ENCODE data around the gene MYO5C.

DNA sequence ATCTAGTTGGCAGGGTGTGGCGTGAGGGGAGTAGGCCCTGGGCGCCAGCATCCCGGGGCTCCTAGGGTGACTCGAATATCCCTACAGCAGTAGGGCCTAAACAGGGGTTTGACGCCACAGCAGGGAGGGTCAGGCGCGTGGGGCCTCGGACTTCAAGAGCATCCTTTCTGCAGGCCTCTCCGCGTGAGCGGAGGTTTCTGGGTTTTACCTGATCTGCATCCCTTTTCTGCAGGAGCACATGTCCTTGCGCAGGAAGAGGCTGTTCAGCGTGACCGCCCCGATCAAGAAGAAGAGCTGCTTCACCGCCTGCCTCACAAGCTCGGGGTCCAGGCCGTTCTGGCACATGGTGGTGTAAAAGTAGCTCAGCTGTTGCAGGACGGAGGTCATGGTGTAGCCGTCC lies 90.9 kb downstream of the MYO5C start:
- TF ChIP-seq CTCF (IDR thresholded peaks at IDR 0.05) (no peak), POLR2A (IDR thresholded peaks at IDR 0.05) (no peak), EP300 (IDR thresholded peaks at IDR 0.05) (no peak), POLR2AphosphoS5 (IDR thresholded peaks at IDR 0.05) (no peak)
